ENCODE measurements around the gene ZSCAN20. TPM values are rescaled to one million over a fixed set of nuclear protein-coding genes. Genes with fewer than 3 reads are reported as not detected.
A peak's percentile ranks its signal among the peaks of the same experiment; 100 is the strongest.

ZSCAN20 gene
- total and polyA plus RNA-seq, 9 of the 15 experiments (the other 6 are each of a cell fraction or from before 2014, with no cell fraction given) = 0.36 to 3.3 (median 2.0) TPM

DNA sequence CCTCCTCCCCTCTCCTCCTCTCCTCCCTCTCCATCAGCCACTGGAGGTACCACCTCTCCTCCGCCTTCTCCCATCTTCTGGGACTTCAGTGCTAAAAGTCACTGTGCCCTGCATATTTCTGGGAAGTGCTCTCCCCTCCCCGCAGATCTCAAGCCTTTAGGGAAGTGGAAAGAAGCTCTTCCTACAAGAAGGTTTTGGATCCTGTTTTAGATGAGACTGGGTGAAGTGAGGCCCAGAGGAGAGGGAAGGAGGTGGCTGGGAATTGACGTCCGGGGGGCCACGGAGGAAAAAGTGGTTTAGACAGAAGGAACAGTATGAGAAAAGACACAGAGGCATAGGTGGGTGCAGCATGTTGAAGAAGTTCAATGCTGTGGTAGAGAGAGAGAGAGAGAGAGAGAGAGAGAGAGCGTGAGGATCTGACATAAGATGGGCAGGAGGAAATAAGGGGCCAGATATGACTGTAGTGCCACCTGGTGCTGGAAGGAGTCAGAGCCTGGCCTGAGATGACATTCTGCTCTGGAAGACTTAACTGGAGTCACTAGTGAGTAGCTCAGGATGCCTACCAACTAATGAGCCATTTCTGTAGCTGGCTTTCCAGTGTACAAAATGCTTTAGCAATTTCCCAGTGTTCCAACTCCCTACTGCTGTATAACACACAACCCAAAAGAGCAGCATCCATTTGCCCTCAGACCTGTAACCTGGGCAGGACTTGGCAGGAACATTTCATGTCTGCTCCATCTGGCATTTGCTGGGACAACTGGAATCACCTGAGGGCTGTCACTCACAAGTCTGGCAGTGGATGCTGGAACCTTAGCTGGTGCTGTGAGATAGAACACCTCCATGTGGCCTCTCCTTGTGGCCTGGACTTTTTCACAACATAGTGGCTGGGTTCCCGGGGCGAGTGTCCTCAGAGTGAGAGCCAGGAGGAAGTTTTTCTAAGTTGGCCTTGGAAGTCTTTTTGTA, 16.6 kb upstream of the ZSCAN20 start (continued):
- TF ChIP-seq DDX20 (tag; IDR thresholded peaks at IDR 0.05; ENCODE audit: low read depth) = no peak
- TF ChIP-seq FUS (optimal IDR thresholded peaks at IDR 0.05; ENCODE audit: low read depth, low read length) = no peak
- no peak for TF ChIP-seq SAFB (IDR thresholded peaks at IDR 0.05; ENCODE audit: borderline replicate concordance, low read depth, low read length)
- TF ChIP-seq ZNF23 (CRISPR knock-in tag; IDR thresholded peaks at IDR 0.05) = no peak
- TF ChIP-seq GATAD2A (IDR thresholded peaks at IDR 0.05) = no peak
- TF ChIP-seq PHTF2 (CRISPR knock-in tag; IDR thresholded peaks at IDR 0.05) = no peak
- TF ChIP-seq, protein P1, sequence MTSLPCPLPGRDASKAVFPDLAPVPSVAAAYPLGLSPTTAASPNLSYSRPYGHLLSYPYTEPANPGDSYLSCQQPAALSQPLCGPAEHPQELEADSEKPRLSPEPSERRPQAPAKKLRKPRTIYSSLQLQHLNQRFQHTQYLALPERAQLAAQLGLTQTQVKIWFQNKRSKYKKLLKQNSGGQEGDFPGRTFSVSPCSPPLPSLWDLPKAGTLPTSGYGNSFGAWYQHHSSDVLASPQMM (CRISPR knock-in tag; IDR thresholded peaks at IDR 0.05) = no peak
- TF ChIP-seq ARHGAP35 (IDR thresholded peaks at IDR 0.05; ENCODE audit: partially characterized antibody) = no peak
- TF ChIP-seq NFIC (IDR thresholded peaks at IDR 0.05) = no peak
- no peak for TF ChIP-seq EWSR1 (IDR thresholded peaks at IDR 0.05; ENCODE audit: borderline replicate concordance, low read depth, partially characterized antibody)
- TF ChIP-seq KDM4B (IDR thresholded peaks at IDR 0.05; ENCODE audit: borderline replicate concordance in 2 of 2, low read depth in 1 of 2) = no peak
- no peak for TF ChIP-seq ARNT (IDR thresholded peaks at IDR 0.05)
- TF ChIP-seq, protein P2, sequence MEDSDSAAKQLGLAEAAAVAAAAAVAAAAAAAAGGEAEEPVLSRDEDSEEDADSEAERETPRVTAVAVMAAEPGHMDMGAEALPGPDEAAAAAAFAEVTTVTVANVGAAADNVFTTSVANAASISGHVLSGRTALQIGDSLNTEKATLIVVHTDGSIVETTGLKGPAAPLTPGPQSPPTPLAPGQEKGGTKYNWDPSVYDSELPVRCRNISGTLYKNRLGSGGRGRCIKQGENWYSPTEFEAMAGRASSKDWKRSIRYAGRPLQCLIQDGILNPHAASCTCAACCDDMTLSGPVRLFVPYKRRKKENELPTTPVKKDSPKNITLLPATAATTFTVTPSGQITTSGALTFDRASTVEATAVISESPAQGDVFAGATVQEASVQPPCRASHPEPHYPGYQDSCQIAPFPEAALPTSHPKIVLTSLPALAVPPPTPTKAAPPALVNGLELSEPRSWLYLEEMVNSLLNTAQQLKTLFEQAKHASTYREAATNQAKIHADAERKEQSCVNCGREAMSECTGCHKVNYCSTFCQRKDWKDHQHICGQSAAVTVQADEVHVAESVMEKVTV (CRISPR knock-in tag; IDR thresholded peaks at IDR 0.05) = peak; percentile 91
- no peak for TF ChIP-seq SNRNP70 (optimal IDR thresholded peaks at IDR 0.05; ENCODE audit: low read depth, low read length)
- no peak for TF ChIP-seq SMARCC2 (IDR thresholded peaks at IDR 0.05; ENCODE audit: low read depth)
- no peak for TF ChIP-seq ZNF143 (CRISPR knock-in tag; IDR thresholded peaks at IDR 0.05)
- TF ChIP-seq CBFA2T2 (conservative IDR thresholded peaks at IDR 0.05) = no peak
- TF ChIP-seq GATA2 (CRISPR knock-in tag; IDR thresholded peaks at IDR 0.05) = no peak
- TF ChIP-seq, protein P3, sequence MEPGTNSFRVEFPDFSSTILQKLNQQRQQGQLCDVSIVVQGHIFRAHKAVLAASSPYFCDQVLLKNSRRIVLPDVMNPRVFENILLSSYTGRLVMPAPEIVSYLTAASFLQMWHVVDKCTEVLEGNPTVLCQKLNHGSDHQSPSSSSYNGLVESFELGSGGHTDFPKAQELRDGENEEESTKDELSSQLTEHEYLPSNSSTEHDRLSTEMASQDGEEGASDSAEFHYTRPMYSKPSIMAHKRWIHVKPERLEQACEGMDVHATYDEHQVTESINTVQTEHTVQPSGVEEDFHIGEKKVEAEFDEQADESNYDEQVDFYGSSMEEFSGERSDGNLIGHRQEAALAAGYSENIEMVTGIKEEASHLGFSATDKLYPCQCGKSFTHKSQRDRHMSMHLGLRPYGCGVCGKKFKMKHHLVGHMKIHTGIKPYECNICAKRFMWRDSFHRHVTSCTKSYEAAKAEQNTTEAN (CRISPR knock-in tag; IDR thresholded peaks at IDR 0.05) = no peak
- TF ChIP-seq CBFA2T3 (IDR thresholded peaks at IDR 0.05) = no peak
- no peak for TF ChIP-seq FOXP1 (CRISPR knock-in tag; IDR thresholded peaks at IDR 0.05)
- TF ChIP-seq TAF1 (IDR thresholded peaks at IDR 0.05; ENCODE audit: control insufficient read depth, extremely low read depth, insufficient read depth, low read length, severe bottlenecking) = no peak
- TF ChIP-seq MAFK (IDR thresholded peaks at IDR 0.05; ENCODE audit: low read length) = 0 out of 2 replicates have a peak, but pooled peaks have one; percentile 14
- TF ChIP-seq, protein P4, sequence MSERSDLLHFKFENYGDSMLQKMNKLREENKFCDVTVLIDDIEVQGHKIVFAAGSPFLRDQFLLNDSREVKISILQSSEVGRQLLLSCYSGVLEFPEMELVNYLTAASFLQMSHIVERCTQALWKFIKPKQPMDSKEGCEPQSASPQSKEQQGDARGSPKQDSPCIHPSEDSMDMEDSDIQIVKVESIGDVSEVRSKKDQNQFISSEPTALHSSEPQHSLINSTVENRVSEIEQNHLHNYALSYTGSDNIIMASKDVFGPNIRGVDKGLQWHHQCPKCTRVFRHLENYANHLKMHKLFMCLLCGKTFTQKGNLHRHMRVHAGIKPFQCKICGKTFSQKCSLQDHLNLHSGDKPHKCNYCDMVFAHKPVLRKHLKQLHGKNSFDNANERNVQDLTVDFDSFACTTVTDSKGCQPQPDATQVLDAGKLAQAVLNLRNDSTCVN (CRISPR knock-in tag; IDR thresholded peaks at IDR 0.05) = 0 out of 2 replicates have a peak, but pooled peaks have one; percentile 68
- no peak for TF ChIP-seq ZNF224 (CRISPR knock-in tag; IDR thresholded peaks at IDR 0.05)

Measured in K562 (cell line).